ENCODE data around the gene ATP6V0B.

Gene ATP6V0B

DNA sequence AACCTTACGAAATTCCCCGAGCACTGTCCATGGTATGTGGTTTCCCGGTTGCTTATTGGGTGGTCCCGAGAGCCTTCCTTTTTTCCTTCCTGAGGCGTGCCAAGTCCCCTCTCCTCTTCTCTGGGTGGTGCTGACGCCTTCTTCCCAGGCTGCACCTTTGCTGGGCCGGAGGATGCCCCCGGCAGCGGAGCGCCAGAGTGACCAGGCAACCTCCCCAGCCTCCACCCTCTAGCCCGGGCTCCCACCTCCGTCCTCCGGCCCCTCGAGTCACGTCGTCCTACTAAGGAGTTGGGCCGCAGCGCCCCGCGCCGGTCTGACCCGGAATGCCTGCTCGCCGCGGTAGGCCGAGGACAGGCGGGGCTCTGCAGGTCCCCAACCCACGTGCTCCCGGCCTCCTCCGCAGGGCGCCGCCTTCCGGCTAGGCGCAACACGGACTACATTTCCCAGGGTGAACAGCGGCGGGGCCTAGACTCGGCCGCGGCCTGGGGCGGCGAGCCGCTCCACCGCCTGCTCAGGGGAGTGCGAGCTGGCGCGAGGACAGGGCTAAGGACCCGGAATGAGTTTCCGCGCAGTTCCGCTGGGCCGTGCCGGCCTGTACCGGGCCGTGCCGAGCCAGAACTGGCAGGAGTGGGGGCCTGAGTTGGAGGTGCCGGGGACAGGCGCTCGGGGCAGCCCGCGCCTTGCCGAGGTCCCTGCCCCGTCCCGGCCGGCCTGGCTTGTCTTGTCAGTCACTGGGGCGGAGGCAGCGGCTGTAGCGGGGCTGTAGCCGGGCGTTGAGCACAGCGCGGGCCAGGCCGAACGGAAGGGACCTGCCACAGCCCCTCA, 28.3 kb upstream of the ATP6V0B start, which contains the start of gene IPO13:
IPO13 (plus strand) TSS at position 715 of the 825 bp plus-strand sequence. CDS start 651 bp downstream, outside the sequence.
- DNase-seq: peak; percentile 79

DNA sequence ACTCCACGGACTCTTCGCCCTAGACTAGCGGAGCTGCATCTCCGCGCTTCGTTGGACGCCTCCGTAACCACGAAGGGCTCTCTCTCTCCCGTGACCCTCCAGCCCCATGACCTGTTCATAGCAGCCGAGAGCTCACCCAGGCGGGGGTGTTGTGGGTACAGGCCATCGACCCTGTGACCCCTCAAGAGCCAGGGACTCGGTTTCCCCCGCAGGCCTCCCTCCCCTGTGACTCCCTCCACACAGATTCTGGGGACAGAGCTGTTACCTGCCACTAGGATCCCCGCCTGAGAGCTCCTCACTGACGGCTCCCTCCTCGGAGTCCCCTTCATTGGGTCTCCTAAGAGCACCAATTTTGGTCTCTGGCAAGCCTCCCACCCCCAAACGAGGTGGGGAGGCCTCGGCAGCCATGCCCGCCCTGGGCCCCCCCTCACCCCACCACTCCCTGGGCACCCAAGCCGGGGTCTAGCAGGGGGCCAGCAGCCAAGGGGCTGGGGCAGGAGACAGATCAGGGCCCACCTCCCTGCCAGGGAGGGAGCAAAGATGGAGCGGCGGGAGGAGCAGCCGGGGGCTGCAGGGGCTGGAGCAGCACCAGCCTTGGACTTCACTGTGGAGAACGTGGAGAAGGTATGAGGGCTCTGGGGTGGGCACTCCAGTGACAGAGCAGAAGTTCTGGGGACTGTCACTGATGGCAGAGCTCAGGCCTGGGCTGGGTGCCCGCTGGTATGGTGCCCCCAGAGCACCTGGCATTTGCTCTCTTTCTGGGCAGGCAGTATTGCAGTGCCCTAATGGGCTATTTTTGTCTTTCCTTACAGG, 27.5 kb upstream of the ATP6V0B start:
- no peak for DNase-seq

DNA sequence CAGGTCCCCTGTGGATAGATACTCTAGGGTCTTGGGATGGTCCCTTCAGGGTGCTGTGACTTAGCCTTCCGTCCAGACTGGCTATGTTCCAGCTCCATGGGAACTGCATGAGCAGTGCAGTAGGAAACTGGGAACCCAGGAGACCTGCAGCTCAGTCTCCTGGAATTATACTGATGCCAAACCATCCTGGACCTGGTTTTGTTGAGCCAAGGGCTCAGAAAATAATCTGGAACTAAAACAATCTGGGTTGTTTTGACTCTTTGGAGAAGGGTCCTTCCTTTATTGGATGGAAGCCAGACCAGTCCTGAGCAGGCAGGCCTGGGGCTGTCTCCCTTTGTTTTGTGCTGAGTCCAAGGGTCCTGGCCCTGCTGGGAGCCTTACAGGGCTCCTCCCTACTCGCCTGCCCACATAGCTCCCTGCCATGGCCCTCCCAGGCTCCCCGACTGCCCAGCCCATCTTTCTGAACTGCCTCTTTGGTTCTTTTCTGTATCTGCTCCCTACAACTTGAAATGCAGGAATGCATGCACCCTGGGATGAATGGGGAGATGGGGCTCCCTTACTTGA, 26.8 kb upstream of the ATP6V0B start:
- no peak for DNase-seq

DNA sequence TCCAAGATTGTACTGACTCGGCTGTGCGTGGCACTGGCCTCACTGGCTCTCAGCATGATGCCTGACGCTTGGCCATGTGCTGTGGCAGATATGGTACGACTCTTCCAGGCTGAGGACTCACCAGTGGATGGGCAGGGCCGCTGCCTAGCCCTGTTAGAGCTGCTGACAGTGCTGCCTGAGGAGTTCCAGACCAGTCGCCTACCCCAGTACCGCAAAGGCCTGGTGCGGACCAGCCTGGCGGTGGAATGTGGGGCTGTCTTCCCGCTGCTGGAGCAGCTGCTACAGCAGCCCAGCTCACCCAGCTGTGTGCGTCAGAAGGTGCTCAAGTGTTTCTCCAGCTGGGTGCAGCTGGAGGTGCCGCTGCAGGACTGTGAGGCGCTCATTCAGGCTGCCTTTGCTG, 25.1 kb upstream of the ATP6V0B start:
- no peak for DNase-seq

DNA sequence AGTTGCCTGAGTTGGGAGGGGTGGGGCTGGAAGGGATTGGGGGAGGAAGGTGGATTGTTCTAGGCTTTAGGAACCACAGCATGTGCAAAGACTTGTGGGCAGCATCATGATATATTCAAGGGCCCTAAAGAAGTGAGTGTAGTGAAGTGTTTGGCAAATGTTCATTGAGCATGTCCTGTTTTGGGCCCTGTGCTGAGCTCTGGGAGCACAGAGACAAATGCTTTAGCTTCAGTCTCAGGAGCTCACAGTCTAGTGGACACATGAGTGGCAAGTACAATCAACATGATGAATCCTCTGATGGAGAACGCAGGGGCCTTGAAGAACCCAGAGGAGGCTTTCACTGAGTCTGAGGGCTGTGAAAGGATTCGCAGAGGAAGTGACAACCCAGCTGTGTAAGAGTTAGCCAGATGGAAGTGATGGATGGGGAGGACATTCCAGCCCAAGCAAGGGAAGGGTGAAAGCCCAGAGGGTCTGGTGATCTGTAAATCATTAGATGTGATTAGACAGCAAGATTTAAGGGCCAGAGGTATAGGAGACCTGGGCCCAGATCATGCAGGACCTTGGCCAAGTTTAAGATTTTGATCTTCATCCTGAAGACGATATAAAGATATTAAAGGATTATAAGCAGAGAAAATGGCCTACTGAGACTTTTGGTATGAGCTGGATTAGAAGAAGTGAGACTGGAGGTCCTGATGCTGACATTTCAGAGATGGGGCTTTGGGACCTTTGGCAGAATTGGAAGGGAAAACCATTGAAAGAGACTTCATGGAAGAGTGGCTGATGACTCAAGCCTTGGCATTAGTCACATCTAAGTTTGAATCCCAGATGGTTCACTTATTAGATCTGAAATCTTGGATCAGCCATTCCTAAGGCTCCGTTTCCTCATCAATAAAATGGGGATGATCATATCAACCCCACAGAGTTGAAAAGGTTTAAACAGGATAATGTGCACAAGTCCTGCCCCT, 23.5 kb upstream of the ATP6V0B start:
- no peak for DNase-seq

DNA sequence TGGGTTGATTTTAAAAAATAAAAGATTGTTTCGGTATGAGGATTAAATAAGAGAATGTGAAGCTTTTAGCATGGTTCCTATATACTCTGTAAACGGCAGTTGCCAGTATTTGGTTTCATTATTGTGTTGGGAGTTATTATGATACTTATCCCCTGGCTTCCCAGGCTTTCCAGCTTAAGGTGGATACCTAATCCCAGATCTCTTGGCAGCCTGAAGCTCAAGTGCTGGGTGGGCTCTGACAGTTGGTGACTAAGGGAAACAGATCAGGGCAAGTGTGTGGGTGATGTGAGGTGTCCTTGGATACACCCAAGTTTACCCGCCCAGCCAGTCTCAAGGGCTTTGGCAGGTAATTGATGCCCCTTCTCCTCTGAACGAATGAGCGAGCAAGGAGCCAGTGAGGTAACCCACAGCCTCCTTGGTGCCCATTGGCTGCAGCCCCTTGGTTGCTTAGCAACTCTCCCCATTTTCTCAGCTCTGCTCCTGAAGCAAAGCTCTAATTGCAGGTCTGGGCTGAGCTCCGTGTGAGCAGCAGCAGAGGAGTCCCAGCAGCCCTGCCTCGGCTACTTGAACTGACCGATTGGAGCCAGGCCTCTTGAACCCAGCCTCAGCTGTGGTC, 21.9 kb upstream of the ATP6V0B start:
- DNase-seq: no peak

DNA sequence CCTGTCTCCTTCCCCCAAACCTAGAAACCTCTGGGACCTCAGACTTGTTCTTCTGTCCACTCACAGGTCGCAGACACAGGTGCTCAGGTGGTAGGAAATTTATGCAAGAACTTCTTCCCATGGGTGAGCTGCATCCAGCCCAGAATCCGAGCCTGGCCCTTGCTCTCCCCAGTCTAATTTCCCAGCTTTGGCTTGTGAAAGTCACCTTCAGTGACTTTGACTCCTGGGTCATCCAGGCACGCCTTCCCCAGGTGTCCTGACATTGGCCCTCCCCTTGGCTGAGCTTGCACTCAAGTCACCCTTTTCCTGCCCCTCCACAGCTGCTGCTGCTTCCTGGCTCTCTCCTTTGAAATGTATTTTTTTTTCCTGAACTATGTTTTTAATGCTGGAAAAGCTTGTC, 21.4 kb upstream of the ATP6V0B start:
- DNase-seq: no peak

DNA sequence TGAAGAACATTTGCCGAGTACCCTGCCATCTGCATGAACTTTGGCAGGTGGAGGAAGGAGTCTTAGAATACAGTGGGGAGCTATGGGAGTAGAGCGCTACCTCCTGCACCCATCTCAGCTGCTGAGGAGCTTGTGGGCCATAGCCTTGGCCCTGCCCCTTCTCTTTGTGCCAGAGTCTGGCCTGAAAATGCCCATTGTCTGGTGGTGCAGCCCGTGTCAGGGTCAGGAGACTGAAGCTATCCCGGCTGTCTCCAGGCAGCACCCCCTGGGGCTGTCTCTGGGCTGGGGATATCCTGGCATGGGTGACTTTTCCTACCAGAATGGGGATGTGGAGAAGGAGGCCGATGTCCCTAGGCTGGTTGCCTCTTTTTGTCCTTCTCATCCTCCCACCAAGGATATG, 20.7 kb upstream of the ATP6V0B start:
- DNase-seq: no peak

DNA sequence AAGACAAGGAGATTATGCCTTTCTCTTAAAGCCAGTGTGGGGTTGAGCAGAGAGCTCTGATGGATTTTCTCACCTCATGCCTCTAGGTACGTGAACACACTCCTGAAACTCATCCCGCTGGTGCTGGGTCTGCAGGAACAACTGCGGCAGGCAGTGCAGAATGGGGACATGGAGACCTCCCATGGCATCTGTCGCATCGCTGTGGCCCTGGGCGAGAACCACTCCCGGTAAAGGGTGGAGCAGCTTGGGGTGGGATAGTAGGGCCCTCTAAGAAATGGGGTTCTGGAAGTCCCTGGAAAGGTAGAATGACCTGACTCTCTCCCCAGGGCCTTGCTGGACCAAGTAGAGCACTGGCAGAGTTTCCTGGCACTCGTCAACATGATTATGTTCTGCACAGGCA, 18.5 kb upstream of the ATP6V0B start:
- no peak for DNase-seq

DNA sequence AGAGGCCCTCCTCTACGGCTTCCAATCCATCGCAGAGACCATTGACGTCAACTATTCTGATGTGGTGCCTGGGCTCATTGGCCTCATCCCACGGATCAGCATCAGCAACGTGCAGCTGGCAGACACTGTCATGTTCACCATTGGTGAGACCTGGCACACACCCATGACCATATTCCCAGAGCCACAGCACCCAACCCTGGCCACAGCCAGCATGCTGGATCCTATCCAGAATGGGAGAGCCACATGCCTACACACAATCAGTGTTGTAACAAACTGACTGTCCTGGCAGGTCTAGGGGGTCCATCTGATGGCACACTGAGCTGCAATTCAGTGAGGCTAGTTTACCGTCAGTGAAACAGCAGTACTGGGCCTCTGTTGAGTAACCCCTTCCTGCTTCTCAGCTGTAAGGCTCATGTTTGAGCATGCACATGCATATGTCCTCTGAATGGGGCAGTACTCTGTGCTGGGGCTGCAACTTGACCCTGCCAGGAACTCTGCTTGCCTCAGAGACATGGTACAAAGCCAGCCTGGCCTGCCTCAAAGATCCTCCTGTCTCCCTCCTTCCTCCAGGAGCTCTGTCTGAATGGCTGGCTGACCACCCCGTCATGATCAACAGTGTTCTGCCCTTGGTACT, 17.2 kb upstream of the ATP6V0B start:
- no peak for DNase-seq

DNA sequence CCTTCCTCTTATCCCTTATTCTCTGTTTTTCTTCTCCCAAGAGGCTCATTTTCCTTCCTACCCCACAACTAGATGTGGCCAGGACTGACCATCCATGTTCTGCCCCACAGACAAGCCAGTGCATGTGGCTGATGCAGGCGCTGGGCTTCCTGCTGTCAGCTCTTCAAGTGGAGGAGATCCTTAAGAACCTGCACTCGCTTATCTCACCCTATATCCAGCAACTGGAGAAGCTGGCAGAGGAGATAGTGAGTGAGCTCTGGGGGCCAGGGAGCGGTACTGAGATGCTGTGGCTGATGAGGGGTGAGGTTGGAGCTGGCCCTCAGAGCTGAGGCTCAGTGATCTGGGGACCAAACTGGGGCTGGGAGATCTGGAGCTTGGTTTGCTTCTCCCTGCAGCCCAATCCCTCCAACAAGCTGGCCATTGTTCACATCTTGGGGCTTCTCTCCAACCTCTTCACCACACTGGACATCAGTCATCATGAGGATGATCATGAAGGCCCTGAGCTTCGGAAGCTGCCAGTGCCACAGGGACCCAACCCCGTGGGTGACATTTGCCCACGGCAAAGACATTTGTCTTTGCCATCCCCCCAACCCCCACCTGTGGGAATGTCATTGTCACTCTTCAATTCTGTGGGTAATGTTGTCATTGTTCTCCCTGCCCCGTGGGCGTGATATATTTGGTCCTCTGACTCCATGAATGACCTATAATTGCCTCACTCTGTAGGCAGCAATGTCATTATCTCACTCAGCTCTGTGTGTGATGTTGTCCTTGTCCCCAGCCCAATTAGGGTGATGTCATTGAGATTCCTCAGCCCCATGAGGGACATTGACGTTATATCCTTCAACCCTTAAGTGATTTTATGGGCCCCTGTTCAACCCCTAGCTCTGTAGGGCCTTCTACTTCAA, 16.2 kb upstream of the ATP6V0B start:
- no peak for DNase-seq

DNA sequence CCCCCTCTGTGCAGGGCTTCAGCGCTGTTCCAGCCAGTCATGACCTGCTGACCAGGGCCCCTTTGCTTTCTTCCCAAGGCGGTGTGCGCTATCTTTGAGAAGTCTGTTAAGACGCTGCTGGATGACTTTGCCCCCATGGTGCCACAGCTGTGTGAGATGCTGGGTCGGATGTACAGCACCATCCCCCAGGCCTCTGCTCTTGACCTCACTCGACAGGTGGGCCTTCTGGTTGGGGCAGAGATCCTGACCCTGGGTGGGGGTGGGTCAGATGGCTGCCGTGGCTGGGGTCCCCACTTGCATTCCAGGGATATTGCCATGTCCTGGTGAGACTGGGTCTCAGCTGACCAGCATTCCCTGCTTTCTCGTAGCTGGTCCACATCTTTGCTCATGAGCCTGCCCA, 14.0 kb upstream of the ATP6V0B start:
- no peak for DNase-seq

DNA sequence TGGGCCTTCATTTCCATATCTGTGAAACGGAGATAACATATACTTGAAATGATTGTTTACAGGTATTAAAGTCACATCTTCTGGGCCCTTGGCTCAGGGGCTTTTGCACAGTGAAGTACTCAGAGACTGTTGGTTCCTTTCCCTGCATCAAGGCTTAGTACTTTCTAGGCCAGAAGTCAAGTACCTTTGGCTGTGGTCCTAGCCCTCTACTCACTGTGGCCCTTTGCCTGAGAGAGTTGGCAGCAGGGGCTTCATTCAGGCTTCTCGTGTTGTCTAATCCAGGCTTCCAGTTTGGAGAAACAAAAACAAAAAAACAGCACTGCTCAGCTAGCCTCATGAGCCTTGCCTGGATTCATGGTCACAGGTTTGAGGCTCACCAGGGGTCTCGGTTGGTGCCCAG, 13.1 kb upstream of the ATP6V0B start:
- no peak for DNase-seq

DNA sequence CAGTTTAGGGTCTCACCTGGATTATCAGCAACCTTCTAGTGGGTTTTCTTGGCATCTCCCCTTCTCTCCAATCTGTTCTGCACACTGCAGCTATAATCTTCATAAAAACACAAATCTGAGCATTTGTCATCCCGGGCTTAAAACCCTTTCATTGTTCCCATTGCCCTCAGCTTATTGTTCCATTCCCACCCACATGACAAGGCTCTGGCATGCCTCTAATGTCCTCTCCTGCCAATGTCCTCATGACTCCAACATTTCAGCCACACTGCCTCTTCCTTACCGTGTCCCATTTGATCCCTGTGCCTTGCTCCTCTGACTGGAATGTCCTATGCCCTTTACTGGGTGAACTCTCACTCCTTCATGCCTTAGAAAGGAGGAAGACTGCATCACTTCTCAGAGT, 12.4 kb upstream of the ATP6V0B start:
- no peak for DNase-seq

DNA sequence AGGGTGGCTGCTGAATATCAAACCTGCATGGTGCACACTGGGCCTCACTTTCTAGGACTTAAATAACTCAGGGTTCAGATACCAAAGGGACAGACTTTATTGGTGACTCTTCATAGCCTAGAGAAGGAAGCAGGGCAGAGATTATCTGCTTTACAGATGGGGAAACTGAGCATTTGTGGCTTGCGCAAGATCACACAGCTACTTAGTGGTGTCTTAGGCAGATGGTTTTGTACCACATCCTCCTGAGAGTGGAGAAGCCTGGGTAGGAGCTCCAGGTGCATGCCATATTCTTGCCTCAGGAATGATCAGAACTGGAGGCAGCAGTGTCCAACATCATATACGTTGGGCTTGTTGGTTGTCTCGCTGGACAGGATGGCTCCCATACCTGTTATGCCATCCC, 11.8 kb upstream of the ATP6V0B start:
- no peak for DNase-seq

DNA sequence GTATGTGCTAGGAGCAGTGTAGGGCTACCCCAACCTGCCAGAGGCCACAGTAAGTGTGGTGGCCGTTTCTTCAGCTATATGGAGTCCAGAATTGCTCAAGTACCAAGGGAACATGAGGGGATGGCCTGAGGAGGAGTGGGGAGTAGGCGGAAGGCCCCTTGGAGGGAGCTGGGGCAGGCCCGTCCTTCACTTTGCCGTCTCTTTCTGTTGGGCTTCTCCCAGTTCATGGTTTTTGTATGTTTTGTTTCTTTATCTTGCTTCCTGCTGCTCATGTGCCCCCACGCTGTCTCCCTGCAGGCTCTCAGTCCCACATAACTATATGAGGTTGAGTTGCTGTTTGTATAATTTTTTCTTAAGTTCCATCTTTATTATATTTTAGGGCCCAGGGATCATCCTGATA, 10.9 kb upstream of the ATP6V0B start:
- DNase-seq: no peak

DNA sequence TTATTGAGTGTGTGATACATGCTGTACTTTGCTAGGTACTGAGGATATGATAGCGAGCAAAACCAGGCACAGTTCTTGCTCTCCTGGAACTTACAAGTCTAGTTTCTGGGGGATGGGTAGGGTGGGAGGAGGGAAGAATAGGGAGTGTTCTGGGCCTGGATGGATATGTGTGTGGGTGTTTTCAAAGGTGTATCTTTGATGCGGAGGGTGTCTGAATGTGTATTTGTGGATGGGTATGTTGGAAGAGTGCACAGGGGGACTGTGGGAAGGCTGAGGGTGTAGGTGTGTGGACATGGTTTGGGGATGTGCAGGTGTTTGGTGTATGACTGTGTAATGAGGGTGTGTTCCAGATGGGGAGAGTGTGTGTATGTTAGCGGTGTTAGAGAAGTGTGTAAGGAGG, 9.4 kb upstream of the ATP6V0B start:
- no peak for DNase-seq

DNA sequence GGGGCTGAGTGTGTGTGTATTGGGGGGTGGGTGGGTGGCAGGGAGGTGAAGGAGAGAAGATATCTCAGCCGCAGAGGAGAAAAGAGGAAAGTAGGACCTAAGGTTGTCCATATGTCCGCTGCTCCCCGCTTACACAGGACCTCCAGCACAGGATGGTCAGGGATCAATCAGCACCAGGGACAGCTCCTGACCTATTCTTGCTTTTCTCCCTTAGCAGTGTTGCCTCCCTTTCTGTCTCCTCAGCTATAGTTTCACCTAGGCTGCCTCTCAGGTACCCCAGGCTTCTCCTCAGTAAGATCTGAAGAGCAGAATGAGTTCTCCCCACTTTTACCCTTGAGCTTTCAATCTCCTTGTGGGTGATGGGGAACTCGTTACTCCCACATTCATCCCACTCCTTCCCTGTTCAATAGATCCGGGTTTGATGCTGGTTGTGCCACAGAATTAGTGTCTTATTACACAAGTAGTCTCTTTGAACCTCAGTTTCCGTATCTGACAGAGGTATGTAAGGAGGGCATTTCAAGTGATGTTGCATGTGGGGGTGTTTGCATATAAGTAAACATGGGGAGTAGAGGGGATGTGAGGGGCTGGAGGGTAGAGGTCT, 6.3 kb upstream of the ATP6V0B start:
- no peak for DNase-seq

DNA sequence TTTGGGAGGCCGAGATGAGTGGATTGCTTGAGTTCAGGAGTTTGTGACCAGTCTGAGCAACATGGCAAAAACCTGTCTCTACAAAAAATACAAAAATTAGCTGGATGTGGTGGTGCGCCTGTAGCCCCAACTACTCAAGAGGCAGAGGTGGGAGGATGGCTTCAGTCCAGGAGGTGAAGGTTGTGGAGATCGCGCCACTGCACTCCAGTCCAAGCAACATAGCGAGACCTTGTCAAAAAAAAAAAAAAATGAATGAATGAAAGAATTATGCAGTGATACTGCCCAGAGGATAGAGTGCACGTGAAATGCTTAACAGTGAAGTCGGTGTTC, 5.4 kb upstream of the ATP6V0B start:
- no peak for DNase-seq

DNA sequence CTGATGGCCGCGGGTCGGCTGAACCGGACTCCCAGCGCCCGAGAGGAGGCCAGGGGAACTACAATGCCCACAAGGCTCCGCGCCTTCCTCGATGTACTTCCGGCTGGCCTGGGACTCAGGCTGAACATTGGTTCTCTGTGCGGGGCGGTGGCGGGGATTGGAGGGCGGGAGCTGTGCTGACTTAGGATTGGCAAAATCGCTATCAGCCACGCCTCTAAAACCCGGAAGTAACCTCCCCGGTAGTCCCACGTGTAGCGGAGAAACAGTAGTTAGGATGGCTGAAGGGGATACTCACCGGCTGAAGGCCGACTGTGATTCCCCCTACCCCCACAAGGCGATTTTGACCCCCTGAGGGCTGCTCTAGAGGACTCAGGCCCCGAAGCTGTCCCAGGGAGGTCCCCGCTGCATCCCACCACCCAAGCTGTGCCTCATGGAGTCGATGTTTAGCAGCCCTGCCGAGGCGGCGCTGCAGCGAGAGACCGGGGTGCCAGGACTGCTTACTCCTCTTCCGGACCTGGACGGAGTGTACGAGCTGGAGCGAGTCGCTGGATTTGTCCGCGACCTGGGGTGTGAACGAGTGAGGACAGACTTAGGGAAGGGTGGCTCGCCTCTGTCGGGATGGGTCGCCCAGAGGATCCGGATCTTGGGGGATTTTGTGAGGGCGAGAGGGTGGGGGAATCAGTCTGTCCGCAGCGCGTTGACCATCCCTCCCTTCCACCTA, 4.9 kb upstream of the ATP6V0B start, which contains the start of gene DPH2:
DPH2 (plus strand) TSS at position 265 of the 721 bp plus-strand sequence; CDS start at position 431, 166 bp downstream.
- peak; percentile 94 for DNase-seq
